ENCODE measurements around the gene ZBED1.

GRCh38 chrX:2441466-2441865, 59.3 kb downstream of the ZBED1 start:
- no peak for TF ChIP-seq CTCF (IDR thresholded peaks at IDR 0.05)
- no peak for TF ChIP-seq POLR2A (IDR thresholded peaks at IDR 0.05)
